Endothelial cell of umbilical vein (primary cell): ENCODE results near the gene PAX2. TPM values are rescaled to one million over a fixed set of nuclear protein-coding genes. Genes with fewer than 3 reads are reported as not detected.

Experiments used
- BruUV-seq: library from RNA; stranded (reverse); fragments of 400-500 nt; replicated peaks from 2 replicates; lab custom pipeline; 2021; lab: Mats Ljungman, UMichigan
- CTCF ChIA-PET: fragments of 300-600, 350-600 bp; sonication (Branson Sonifier 250); formaldehyde crosslinking; loops from one replicate; lab custom pipeline; 2021; ENCODE audit warnings: antibody characterized with exemption, inconsistent platforms; lab: Charles Lee
- POLR2A ChIA-PET: fragments of 300-600, 350-600 bp; sonication (Branson Sonifier 250); formaldehyde crosslinking; loops from one replicate; lab custom pipeline; 2021; ENCODE audit warnings: antibody characterized with exemption, inconsistent platforms; lab: Charles Lee
- DNase-seq: peaks from one replicate; pipeline ENCODE4 v3.0.0-alpha.2; 2011; ENCODE audit warnings: low read depth, low spot score
- FAIRE-seq: peaks from 2 replicates; lab custom pipeline; 2011; peaks lifted over from hg19 to GRCh38; lab: Jason Lieb, UNC
- H2AFZ ChIP-seq: 2 replicates; pipeline ENCODE4 v1.6.0; 2012; ENCODE audit warnings: low read depth, low read length, control low read depth, inconsistent platforms
- H3K27ac ChIP-seq: 2 replicates; pipeline ENCODE4 v1.5.1; 2011; ENCODE audit warnings: low read depth, mild to moderate bottlenecking, control low read depth, low read length, moderate library complexity; ENCODE audit not compliant: insufficient read depth
- H3K27me3 ChIP-seq, 2 experiments: 2 replicates each; pipeline versions ENCODE4 v1.6.0 to v1.6.1; 2011; ENCODE audit warnings: low read length in 2 of 2, mixed read lengths in 1 of 2; ENCODE audit not compliant: control insufficient read depth in 2 of 2, insufficient read depth in 2 of 2
- H3K36me3 ChIP-seq, 2 experiments: 2 replicates in 1 of 2; 3 replicates in 1 of 2; pipeline ENCODE4 v1.5.1; 2011; ENCODE audit warnings: low read length in 2 of 2, mild to moderate bottlenecking in 1 of 2, moderate library complexity in 1 of 2; ENCODE audit not compliant: control insufficient read depth in 2 of 2, insufficient read depth in 2 of 2; ENCODE audit errors: extremely low read depth in 1 of 2
- H3K4me1 ChIP-seq: 3 replicates; pipeline ENCODE4 v1.5.1; 2011; ENCODE audit warnings: mild to moderate bottlenecking, low read length; ENCODE audit not compliant: control insufficient read depth, insufficient read depth; ENCODE audit errors: extremely low read depth
- H3K4me2 ChIP-seq: 2 replicates; pipeline ENCODE4 v1.6.1; 2011; ENCODE audit warnings: low read length, control low read depth, mixed read lengths; ENCODE audit not compliant: insufficient read depth
- H3K4me3 ChIP-seq, 3 experiments: fragments of 200-600 bp in 1 of 3; sonication (generic), shearing (Covaris generic) in 1 of 3; replicated peaks in 1 of 3; 2 replicates each; pipeline ENCODE4 v1.5.1; 2011 to 2016; ENCODE audit warnings: control low read depth in 3 of 3, low read length in 3 of 3, mild to moderate bottlenecking in 2 of 3, inconsistent platforms in 1 of 3, low read depth in 1 of 3, moderate library complexity in 1 of 3; ENCODE audit not compliant: insufficient read depth in 1 of 3
- H3K79me2 ChIP-seq: 2 replicates; pipeline ENCODE4 v1.6.0; 2012; ENCODE audit warnings: low read length, inconsistent platforms; ENCODE audit not compliant: control insufficient read depth, insufficient read depth
- H3K9ac ChIP-seq: replicated peaks from 2 replicates; pipeline ENCODE3; 2011; ENCODE audit warnings: low read length, control low read depth; ENCODE audit not compliant: insufficient read depth; ENCODE audit errors: extremely low read depth
- H3K9me1 ChIP-seq: replicated peaks from 3 replicates; pipeline ENCODE4 v1.6.0; 2011; ENCODE audit warnings: mild to moderate bottlenecking, low read length; ENCODE audit not compliant: control insufficient read depth, insufficient read depth; ENCODE audit errors: extremely low read depth
- H3K9me3 ChIP-seq: replicated peaks from 2 replicates; pipeline ENCODE4 v1.5.1; 2012; ENCODE audit warnings: low read length, inconsistent platforms; ENCODE audit not compliant: control insufficient read depth, insufficient read depth
- H4K20me1 ChIP-seq: replicated peaks from 2 replicates; pipeline ENCODE3; 2011; ENCODE audit warnings: mild to moderate bottlenecking, low read length; ENCODE audit not compliant: control insufficient read depth, insufficient read depth; ENCODE audit errors: extremely low read depth
- CTCF ChIP-seq, 2 donors: IDR thresholded peaks; 1 replicate in 1 of 2; 2 replicates in 1 of 2; pipeline ENCODE4 v1.5.1; 2011; ENCODE audit warnings: low read length in 2 of 2, mild to moderate bottlenecking in 2 of 2, moderate library complexity in 2 of 2, control low read depth in 1 of 2, inconsistent platforms in 1 of 2, low read depth in 1 of 2; ENCODE audit not compliant: insufficient read depth in 1 of 2; ENCODE audit errors: extremely low read depth in 1 of 2
- EZH2 ChIP-seq: IDR thresholded peaks from 2 replicates; pipeline ENCODE4 v1.6.1; 2012; ENCODE audit warnings: borderline replicate concordance, low read depth, mild to moderate bottlenecking, moderate library complexity, low read length, inconsistent platforms; ENCODE audit not compliant: severe bottlenecking
- FOS ChIP-seq: IDR thresholded peaks from 2 replicates; pipeline ENCODE4 v1.6.1; 2011; ENCODE audit warnings: mild to moderate bottlenecking, low read length, moderate library complexity, borderline replicate concordance; ENCODE audit not compliant: insufficient read depth
- GATA2 ChIP-seq: IDR thresholded peaks from 2 replicates; pipeline ENCODE4 v1.7.0; 2011; ENCODE audit warnings: low read depth, mild to moderate bottlenecking, moderate library complexity, mixed read lengths, low read length; ENCODE audit not compliant: insufficient read length, insufficient read depth
- MYC ChIP-seq: IDR thresholded peaks from one replicate; pipeline ENCODE4 v1.6.1; 2011; ENCODE audit warnings: mild to moderate bottlenecking, low read depth, low read length
- POLR2A ChIP-seq: IDR thresholded peaks from 2 replicates; pipeline ENCODE4 v1.6.1; 2012; ENCODE audit warnings: low read depth, mild to moderate bottlenecking, control low read depth, low read length
- POLR2AphosphoS5 ChIP-seq: IDR thresholded peaks from 2 replicates; pipeline ENCODE4 v1.6.1; 2012; ENCODE audit warnings: low read depth, mild to moderate bottlenecking, control low read depth, low read length, moderate library complexity; ENCODE audit not compliant: insufficient read depth
- dilution Hi-C: fragments of 300-500 bp; cut with MboI; formaldehyde crosslinking; loops from one replicate; pipeline ENCODE4 v1.15.0; 2019; ENCODE audit warnings: low sequenced_read_pairs; ENCODE audit not compliant: extremely low pct_ligation_motif_present
- intact Hi-C: fragments of 100-400 bp; cut with micrococcal nuclease; formaldehyde crosslinking; loops from one replicate; pipeline ENCODE4 v1.10.0; 2022
- polyA plus RNA-seq, 4 experiments: library from polyadenylated mRNA; depleted of rRNA in 3 of 4; stranded (reverse) in 3 of 4; unstranded in 1 of 4; fragments of >200 nt; gene quantifications; 2 replicates each; pipeline versions ENCODE4 v1.2.1 to v1.2.3, GENCODE V29; 2011 to 2012; ENCODE audit warnings: missing spikeins in 1 of 4
- total RNA-seq: library from RNA; stranded (reverse); gene quantifications from 2 replicates; pipeline ENCODE4 v1.2.3, GENCODE V29; 2021
- TF ChIP-seq, protein P1 (sequence below): IDR thresholded peaks from 2 replicates; pipeline ENCODE4 v1.6.1; 2011; ENCODE audit not compliant: insufficient read depth, insufficient read length

PAX2 gene
- total and polyA plus RNA-seq, 2 donors (not counting 3 experiments of a cell fraction or from before 2014, with no cell fraction given): not detected

DNA sequence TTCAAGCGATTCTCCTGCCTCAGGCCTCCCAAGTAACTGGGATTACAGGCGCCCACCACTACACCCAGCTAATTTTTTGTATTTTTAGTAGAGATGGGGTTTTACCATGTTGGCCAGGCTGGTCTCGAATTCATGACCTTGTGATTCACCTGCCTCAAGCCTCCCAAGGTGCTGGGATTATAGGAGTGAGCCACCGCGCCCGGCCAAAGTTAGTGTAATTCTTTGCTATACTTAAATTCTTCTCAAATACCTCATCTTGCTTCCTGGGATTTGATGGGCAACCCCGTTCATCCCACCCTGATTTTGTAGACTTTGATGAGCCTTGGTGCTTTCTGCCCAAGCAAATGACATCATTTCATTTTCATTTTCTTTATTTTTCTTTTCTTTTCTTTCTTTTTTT is 54.5 kb downstream of the PAX2 start:
- H3K79me2 ChIP-seq: no peaks in the 10 kb centered on the region
- H4K20me1 ChIP-seq: no peaks in the 10 kb centered on the region
- intact Hi-C loops: no loop called here
- no peaks in the 10 kb centered on the region for H3K9me3 ChIP-seq
- dilution Hi-C loops: no loop called here
- FAIRE-seq (no peak), DNase-seq (no peak)
- H3K36me3 ChIP-seq: no peaks in the 10 kb centered on the region
- CTCF ChIA-PET: interaction anchor here (0.7 kb wide), 1 partner anchor 91 kb away, joined by 3 read pairs; no protein-coding TSS in a partner anchor
- H3K4me3 ChIP-seq: no peak overlapping the region
- H3K27ac ChIP-seq: no peak overlapping the region
- H3K4me2 ChIP-seq: no peak overlapping the region
- peaks cover 23 to 29% of the 10 kb centered on the region in 2 experiments for H3K27me3 ChIP-seq
- BruUV-seq: no TSS peak
- H3K9ac ChIP-seq: no peak overlapping the region
- no peak for TF ChIP-seq CTCF (IDR thresholded peaks at IDR 0.05; ENCODE audit: extremely low read depth in 1 of 2, insufficient read depth in 1 of 2, low read depth in 1 of 2, low read length in 2 of 2)
- TF ChIP-seq POLR2AphosphoS5: no peak
- H2AFZ ChIP-seq: no peak overlapping the region
- no peaks in the 10 kb centered on the region for H3K9me1 ChIP-seq
- no peaks in the 10 kb centered on the region for H3K4me1 ChIP-seq
- POLR2A ChIA-PET: no interaction called here

GRCh38 chr10:100800931-100801330 is 55.5 kb downstream of the PAX2 start:
- Histone ChIP-seq H3K9ac (no peak overlapping the region), H3K27me3 (peaks cover 20 to 29% of the 10 kb centered on the region in 2 experiments)
- TF ChIP-seq, protein P1, sequence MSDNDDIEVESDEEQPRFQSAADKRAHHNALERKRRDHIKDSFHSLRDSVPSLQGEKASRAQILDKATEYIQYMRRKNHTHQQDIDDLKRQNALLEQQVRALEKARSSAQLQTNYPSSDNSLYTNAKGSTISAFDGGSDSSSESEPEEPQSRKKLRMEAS: no peak
- TF ChIP-seq MYC: no peak
- TF ChIP-seq EZH2: no peak
- TF ChIP-seq POLR2A: no peak
- TF ChIP-seq GATA2: no peak
- no peak for TF ChIP-seq POLR2AphosphoS5
- TF ChIP-seq FOS: no peak
- no peak for TF ChIP-seq CTCF (IDR thresholded peaks at IDR 0.05; ENCODE audit: extremely low read depth in 1 of 2, insufficient read depth in 1 of 2, low read depth in 1 of 2, low read length in 2 of 2)

More at GRCh38 chr10:100800931-100801330, 55.5 kb downstream of the PAX2 start:
- POLR2A ChIA-PET: no interaction called here
- DNase-seq (no peak), FAIRE-seq (no peak)
- no peaks in the 10 kb centered on the region for H3K4me1 ChIP-seq
- H3K36me3 ChIP-seq: no peaks in the 10 kb centered on the region
- no peaks in the 10 kb centered on the region for H3K9me3 ChIP-seq
- H2AFZ ChIP-seq: no peak overlapping the region
- dilution Hi-C loops: no loop called here
- CTCF ChIA-PET: no interaction called here
- no peak overlapping the region for H3K4me3 ChIP-seq
- no TSS peak for BruUV-seq
- no peak overlapping the region for H3K4me2 ChIP-seq
- H3K27ac ChIP-seq: no peak overlapping the region
- intact Hi-C loops: no loop called here
- H4K20me1 ChIP-seq: no peaks in the 10 kb centered on the region
- no peaks in the 10 kb centered on the region for H3K9me1 ChIP-seq
- no peaks in the 10 kb centered on the region for H3K79me2 ChIP-seq
